ENCODE results near the gene SLC50A1. TPM values are rescaled to one million over a fixed set of nuclear protein-coding genes. Genes with fewer than 3 reads are reported as not detected.
A peak's percentile ranks its signal among the peaks of the same experiment; 100 is the strongest.

Gene SLC50A1
- total RNA-seq, 1 experiment from 2014 or later, result 67.6 TPM

- H3K79me2 ChIP-seq (ENCODE audit: low read depth), result peaks cover 44% of the 10 kb centered on the region
- H2AFZ ChIP-seq, result no peak overlapping the region
- H3K36me3 ChIP-seq (ENCODE audit: low read depth), result peaks cover 13% of the 10 kb centered on the region
- ChIA-PET CTCF (interaction anchor here (0.7 to 1.2 kb wide), 4 partner anchors 37 to 45 kb away, joined by 3 to 13 read pairs (median 4); partner anchors contain the start of gene KRTCAP2), POLR2A (ENCODE audit: unreplicated experiment) (interaction anchor here (0.5 to 0.6 kb wide), 2 partner anchors 64 to 96 kb away, joined by 3 to 4 read pairs; no protein-coding TSS in a partner anchor)
- TF ChIP-seq EZH2 (IDR thresholded peaks at IDR 0.05; ENCODE audit: low read depth), result no peak
- no peak for TF ChIP-seq CTCF (conservative IDR thresholded peaks at IDR 0.05)
- no peaks in the 10 kb centered on the region for H3K27me3 ChIP-seq (ENCODE audit: insufficient read depth, low read depth)
- peaks cover 61% of the 10 kb centered on the region for H3K4me1 ChIP-seq (replicated peaks; ENCODE audit: insufficient read depth)
- H3K9me2 ChIP-seq (ENCODE audit: insufficient read depth), result no peaks in the 10 kb centered on the region
- peak overlapping the region; percentile 85 for H3K4me3 ChIP-seq
- H3F3A ChIP-seq (ENCODE audit: insufficient read depth, low read depth), result peaks cover 70% of the 10 kb centered on the region
- peak overlapping the region; percentile 99 for H3K4me2 ChIP-seq
- H3K27ac ChIP-seq, result peak overlapping the region; percentile 98
- BruUV-seq (replicated peaks), result TSS peak; percentile 72
- intact Hi-C loops (cut with micrococcal nuclease; ENCODE audit: unreplicated experiment), result loop anchor here (1.0 to 5.0 kb wide), 4 partner anchors 7 to 571 kb away; partner anchors contain the start of genes KRTCAP2, SLC50A1, TRIM46 and UBE2Q1
- H3K9me3 ChIP-seq (ENCODE audit: insufficient read depth, low read depth), result no peaks in the 10 kb centered on the region
- DNase-seq, result no peak
- no peaks in the 10 kb centered on the region for H4K20me1 ChIP-seq (ENCODE audit: insufficient read depth)
Observed at GRCh38 chr1:155127967-155128754, 7.5 kb upstream of the SLC50A1 start.

GRCh38 chr1:155128755-155129473 lies 6.7 kb upstream of the SLC50A1 start:
- POLR2A ChIA-PET (ENCODE audit: unreplicated experiment), result interaction anchor here (0.5 to 0.7 kb wide), 5 partner anchors 65 to 995 kb away, joined by 3 to 11 read pairs (median 5); no protein-coding TSS in a partner anchor
- BruUV-seq (replicated peaks), result TSS peak; percentile 75
- CTCF ChIA-PET, result interaction anchor here (0.6 to 1.2 kb wide), 4 partner anchors 29 to 44 kb away, joined by 3 to 13 read pairs (median 4); partner anchors contain the start of gene KRTCAP2

More at GRCh38 chr1:155128755-155129473, 6.7 kb upstream of the SLC50A1 start:
- Histone ChIP-seq H3K79me2 (ENCODE audit: low read depth) (peaks cover 48% of the 10 kb centered on the region), H3K27me3 (ENCODE audit: insufficient read depth, low read depth) (no peaks in the 10 kb centered on the region), H3F3A (ENCODE audit: insufficient read depth, low read depth) (peaks cover 71% of the 10 kb centered on the region), H3K27ac (peak overlapping the region; percentile 98), H2AFZ (no peak overlapping the region), H3K4me1 (replicated peaks; ENCODE audit: insufficient read depth) (peaks cover 61% of the 10 kb centered on the region), H3K4me3 (peak overlapping the region; percentile 85), H3K9me2 (ENCODE audit: insufficient read depth) (no peaks in the 10 kb centered on the region), H3K9me3 (ENCODE audit: insufficient read depth, low read depth) (no peaks in the 10 kb centered on the region), H4K20me1 (ENCODE audit: insufficient read depth) (no peaks in the 10 kb centered on the region), H3K4me2 (peak overlapping the region; percentile 99), H3K36me3 (ENCODE audit: low read depth) (peaks cover 21% of the 10 kb centered on the region)
- intact Hi-C loops (cut with micrococcal nuclease; ENCODE audit: unreplicated experiment), result loop anchor here (2.0 to 5.0 kb wide), 3 partner anchors 34 to 572 kb away; partner anchors contain the start of genes KRTCAP2, TRIM46 and UBE2Q1
- DNase-seq, result peak; percentile 50 to 58
- TF ChIP-seq EZH2 (IDR thresholded peaks at IDR 0.05; ENCODE audit: low read depth), result no peak
- TF ChIP-seq CTCF (conservative IDR thresholded peaks at IDR 0.05), result no peak

All from PC-9 (cell line).